Naive thymus-derived CD8-positive, alpha-beta T cell (primary cell): Measurements from ENCODE around the gene CACNA2D2. TPM values are rescaled to one million over a fixed set of nuclear protein-coding genes. Genes with fewer than 3 reads are reported as not detected.

ENCODE experiments used
- ATAC-seq, 2 donors: fragments of 150-1000 bp; cut with Tn5 transposase in 1 of 2; sonication (Bioruptor Pico), chemical (Tn5 transposase) in 1 of 2; 1 replicate in 1 of 2; 2 replicates in 1 of 2; pipeline ENCODE4 v1.10.0; 2021; ENCODE audit warnings: mild to moderate bottlenecking in 2 of 2, moderate library complexity in 2 of 2
- POLR2A ChIA-PET: fragments of 350-600 bp; sonication (Branson Sonifier 250); formaldehyde crosslinking; loops from one replicate; lab custom pipeline; 2021; ENCODE audit warnings: antibody characterized with exemption; lab: Charles Lee
- DNase-seq, 10 donors: peaks; one replicate each; pipeline versions ENCODE4 v3.0.0 to v3.0.0-alpha.2; 2020 to 2022
- H3K27ac Mint-ChIP-seq, 10 donors: one replicate each; pipeline ENCODE4 v1.8.0; 2020 to 2022; ENCODE audit warnings: mild to moderate bottlenecking in 10 of 10, mixed read lengths in 10 of 10, moderate library complexity in 4 of 10, inconsistent platforms in 1 of 10
- H3K27me3 Mint-ChIP-seq, 5 donors: one replicate each; pipeline ENCODE4 v1.8.0; 2021 to 2022; ENCODE audit warnings: mixed read lengths in 5 of 5
- H3K36me3 Mint-ChIP-seq, 3 donors: one replicate each; pipeline ENCODE4 v1.8.0; 2020 to 2022; ENCODE audit warnings: mixed read lengths in 3 of 3, mild to moderate bottlenecking in 2 of 3, inconsistent platforms in 1 of 3
- H3K4me1 Mint-ChIP-seq, 4 donors: one replicate each; pipeline ENCODE4 v1.8.0; 2021 to 2022; ENCODE audit warnings: mixed read lengths in 4 of 4
- H3K4me3 Mint-ChIP-seq, 10 donors: one replicate each; pipeline ENCODE4 v1.8.0; 2020 to 2022; ENCODE audit warnings: mild to moderate bottlenecking in 10 of 10, mixed read lengths in 10 of 10, moderate library complexity in 6 of 10, inconsistent platforms in 1 of 10
- H3K9me3 Mint-ChIP-seq, 9 donors: one replicate each; pipeline ENCODE4 v1.8.0; 2020 to 2022; ENCODE audit warnings: mixed read lengths in 9 of 9, mild to moderate bottlenecking in 3 of 9, inconsistent platforms in 1 of 9, moderate library complexity in 1 of 9
- polyA plus RNA-seq, 3 donors: library from polyadenylated mRNA; unstranded; fragments of 300-500 nt; fragmentation: Illumina TruSeq; gene quantifications; one replicate each; pipeline ENCODE4 v1.2.3, GENCODE V29; 2021
- total RNA-seq, 8 experiments: library from RNA in 2 of 8; stranded (reverse) in 2 of 8; gene quantifications; one replicate each; pipeline ENCODE4 v1.2.3 and lab custom pipeline; 2021 to 2026

The CACNA2D2 gene
- total and polyA plus RNA-seq, 5 experiments from 2014 or later = 0.40 to 4.9 (median 1.5) TPM

- H3K4me3 Mint-ChIP-seq = no peak overlapping the region
- H3K27me3 Mint-ChIP-seq = no peaks in the 10 kb centered on the region
- ATAC-seq (no peak), DNase-seq (no peak)
- peaks cover 12 to 34% (median 15%) of the 10 kb centered on the region in 4 donors for H3K4me1 Mint-ChIP-seq
- POLR2A ChIA-PET = no interaction called here
- no peaks in the 10 kb centered on the region for H3K36me3 Mint-ChIP-seq
- peak overlapping the region in 2 of 10 donors; percentile 48 to 87 for H3K27ac Mint-ChIP-seq
- H3K9me3 Mint-ChIP-seq = no peaks in the 10 kb centered on the region
Observed at GRCh38 chr3:50374363-50375257, 128.8 kb downstream of the CACNA2D2 start.

- Mint-ChIP-seq H3K27ac (peak overlapping the region in 2 of 10 donors; percentile 62 to 93), H3K36me3 (no peaks in the 10 kb centered on the region), H3K9me3 (no peaks in the 10 kb centered on the region), H3K4me3 (peak overlapping the region in 1 of 10 donors; percentile 43), H3K27me3 (no peaks in the 10 kb centered on the region), H3K4me1 (peaks cover 14 to 43% (median 18%) of the 10 kb centered on the region in 4 donors)
- DNase-seq (no peak), ATAC-seq (no peak)
- POLR2A ChIA-PET = no interaction called here
Observed at GRCh38 chr3:50373146-50374051, 130.0 kb downstream of the CACNA2D2 start.

- peak; percentile 73 to 81 for ATAC-seq
- DNase-seq = peak in 8 of 10 donors; percentile 23 to 62 (median 43)
- H3K4me3 Mint-ChIP-seq = peak overlapping the region in 4 of 10 donors; percentile 4 to 75 (median 34)
- H3K27me3 Mint-ChIP-seq = no peaks in the 10 kb centered on the region
- H3K4me1 Mint-ChIP-seq = peaks cover 17 to 49% (median 22%) of the 10 kb centered on the region in 4 donors
- H3K36me3 Mint-ChIP-seq = no peaks in the 10 kb centered on the region
- no peaks in the 10 kb centered on the region for H3K9me3 Mint-ChIP-seq
- peak overlapping the region in 3 of 10 donors; percentile 50 to 93 (median 59) for H3K27ac Mint-ChIP-seq
- POLR2A ChIA-PET = no interaction called here
Observed at GRCh38 chr3:50372349-50372748, 131.1 kb downstream of the CACNA2D2 start.

- Mint-ChIP-seq H3K27ac (peak overlapping the region in 3 of 10 donors; percentile 7 to 32 (median 29)), H3K27me3 (no peaks in the 10 kb centered on the region), H3K9me3 (no peaks in the 10 kb centered on the region), H3K36me3 (no peaks in the 10 kb centered on the region), H3K4me3 (peak overlapping the region in 1 of 10 donors; percentile 24), H3K4me1 (peaks cover 19 to 54% (median 31%) of the 10 kb centered on the region in 4 donors)
- ATAC-seq (no peak), DNase-seq (no peak)
- POLR2A ChIA-PET = no interaction called here
Observed at GRCh38 chr3:50371133-50371685, 132.2 kb downstream of the CACNA2D2 start.

GRCh38 chr3:50370594-50370993, 132.8 kb downstream of the CACNA2D2 start:
- DNase-seq (no peak), ATAC-seq (no peak)
- H3K27me3 Mint-ChIP-seq = no peaks in the 10 kb centered on the region
- H3K36me3 Mint-ChIP-seq = no peaks in the 10 kb centered on the region
- no peak overlapping the region for H3K4me3 Mint-ChIP-seq
- peaks cover 23 to 60% (median 37%) of the 10 kb centered on the region in 4 donors for H3K4me1 Mint-ChIP-seq
- H3K9me3 Mint-ChIP-seq = no peaks in the 10 kb centered on the region
- H3K27ac Mint-ChIP-seq = peak overlapping the region in 1 of 10 donors; percentile 36
- POLR2A ChIA-PET = no interaction called here

- POLR2A ChIA-PET = interaction anchor here (1.0 kb wide), 1 partner anchor 29 kb away, joined by 3 read pairs; the partner anchor contains the start of gene RASSF1
- Mint-ChIP-seq H3K4me3 (no peak overlapping the region), H3K4me1 (peaks cover 25 to 64% (median 46%) of the 10 kb centered on the region in 4 donors)
Observed at GRCh38 chr3:50369012-50369670, 134.3 kb downstream of the CACNA2D2 start.

GRCh38 chr3:50365842-50366220, 137.6 kb downstream of the CACNA2D2 start:
- POLR2A ChIA-PET = interaction anchor here (0.5 to 10.4 kb wide), 9 partner anchors 17 to 1020 kb away, joined by 3 to 102 read pairs (median 9); partner anchors contain the start of genes CYB561D2, HEMK1, HYAL3 and MANF
- DNase-seq = no peak
- ATAC-seq = no peak
- Mint-ChIP-seq H3K9me3 (no peaks in the 10 kb centered on the region), H3K36me3 (no peaks in the 10 kb centered on the region), H3K27ac (peak overlapping the region; percentile 81 to 97 (median 96)), H3K4me1 (peaks cover 14 to 44% (median 33%) of the 10 kb centered on the region in 4 donors), H3K27me3 (no peaks in the 10 kb centered on the region), H3K4me3 (peak overlapping the region; percentile 87 to 93 (median 88))

More at GRCh38 chr3:50369012-50369670, 134.3 kb downstream of the CACNA2D2 start:
- Mint-ChIP-seq H3K9me3 (no peaks in the 10 kb centered on the region), H3K27me3 (no peaks in the 10 kb centered on the region), H3K36me3 (no peaks in the 10 kb centered on the region), H3K27ac (peak overlapping the region in 3 of 10 donors; percentile 23 to 48 (median 38))
- ATAC-seq = no peak
- no peak for DNase-seq

GRCh38 chr3:50365080-50365841, 138.2 kb downstream of the CACNA2D2 start:
- Mint-ChIP-seq H3K4me1 (peaks cover 14 to 44% (median 31%) of the 10 kb centered on the region in 4 donors), H3K9me3 (no peaks in the 10 kb centered on the region), H3K4me3 (peak overlapping the region; percentile 87 to 93 (median 88)), H3K27me3 (no peaks in the 10 kb centered on the region), H3K36me3 (no peaks in the 10 kb centered on the region), H3K27ac (peak overlapping the region; percentile 81 to 97 (median 96))
- peak; percentile 91 to 98 (median 94) for DNase-seq
- POLR2A ChIA-PET = interaction anchor here (0.5 to 10.4 kb wide), 12 partner anchors 16 to 1020 kb away, joined by 3 to 102 read pairs (median 8); partner anchors contain the start of genes C3orf18, CYB561D2, HEMK1 and HYAL3
- ATAC-seq = peak; percentile 96 to 97

GRCh38 chr3:50364573-50365079, 138.8 kb downstream of the CACNA2D2 start:
- ATAC-seq (peak; percentile 17 to 50), DNase-seq (peak in 1 of 10 donors; percentile 28)
- POLR2A ChIA-PET = interaction anchor here (0.7 to 10.4 kb wide), 11 partner anchors 16 to 1021 kb away, joined by 3 to 102 read pairs (median 8); partner anchors contain the start of genes C3orf18, CYB561D2, HEMK1 and HYAL3
- Mint-ChIP-seq H3K4me3 (peak overlapping the region; percentile 68 to 93 (median 87)), H3K27me3 (no peaks in the 10 kb centered on the region), H3K4me1 (peaks cover 16 to 48% (median 34%) of the 10 kb centered on the region in 4 donors), H3K36me3 (no peaks in the 10 kb centered on the region), H3K27ac (peak overlapping the region in 6 of 10 donors; percentile 9 to 96 (median 41)), H3K9me3 (no peaks in the 10 kb centered on the region)

- Mint-ChIP-seq H3K4me1 (peaks cover 23 to 56% (median 46%) of the 10 kb centered on the region in 4 donors), H3K27me3 (no peaks in the 10 kb centered on the region), H3K36me3 (peaks cover 0 to 17% (median 2%) of the 10 kb centered on the region in 3 donors), H3K9me3 (no peaks in the 10 kb centered on the region), H3K27ac (peak overlapping the region; percentile 87 to 98 (median 96)), H3K4me3 (peak overlapping the region; percentile 89 to 99 (median 96))
- no peak for DNase-seq
- ATAC-seq = peak; percentile 15 to 33
- POLR2A ChIA-PET = interaction anchor here (1.5 to 10.4 kb wide), 3 partner anchors 11 to 21 kb away, joined by 4 to 102 read pairs (median 99); partner anchors contain the start of genes CYB561D2, NPRL2 and RASSF1
Observed at GRCh38 chr3:50359760-50360110, 143.7 kb downstream of the CACNA2D2 start.
